BLaER1 (cell line): ENCODE measurements around the gene MYG1.

Experiments used
- H3K27ac ChIP-seq: shearing (Covaris generic); formaldehyde crosslinking; 2 replicates; pipeline ENCODE4 v1.8.1; 2022
- H3K27me3 ChIP-seq: shearing (Covaris generic); formaldehyde crosslinking; 2 replicates; pipeline ENCODE4 v1.8.1; 2022
- H3K36me3 ChIP-seq: shearing (Covaris generic); formaldehyde crosslinking; 2 replicates; pipeline ENCODE4 v1.8.1; 2022
- H3K4me1 ChIP-seq: shearing (Covaris generic); formaldehyde crosslinking; 2 replicates; pipeline ENCODE4 v1.8.1; 2022
- H3K4me2 ChIP-seq: shearing (Covaris generic); formaldehyde crosslinking; 2 replicates; pipeline ENCODE4 v1.8.1; 2022
- H3K4me3 ChIP-seq: shearing (Covaris generic); formaldehyde crosslinking; 2 replicates; pipeline ENCODE4 v1.8.1; 2022
- H3K9ac ChIP-seq: shearing (Covaris generic); formaldehyde crosslinking; 2 replicates; pipeline ENCODE4 v1.8.1; 2022
- H3K9me3 ChIP-seq: shearing (Covaris generic); formaldehyde crosslinking; 2 replicates; pipeline ENCODE4 v1.8.1; 2022
- H4K20me1 ChIP-seq: shearing (Covaris generic); formaldehyde crosslinking; 2 replicates; pipeline ENCODE4 v1.8.1; 2022
- Cebpa-rat ChIP-seq: shearing (Covaris generic); IDR thresholded peaks from 2 replicates; pipeline ENCODE4 v1.8.1; 2022

MYG1 gene

GRCh38 chr12:53299101-53299453, 418 bp upstream of the MYG1 start:
- no peak overlapping the region for H3K27ac ChIP-seq
- peaks cover 4% of the 10 kb centered on the region; the same call in 1 of the 2 replicates for H4K20me1 ChIP-seq
- H3K36me3 ChIP-seq, result peaks cover 51% of the 10 kb centered on the region
- H3K4me2 ChIP-seq, result peak overlapping the region; percentile 91
- peaks cover 65% of the 10 kb centered on the region for H3K4me1 ChIP-seq
- H3K4me3 ChIP-seq, result peak overlapping the region; percentile 85
- no peaks in the 10 kb centered on the region for H3K9me3 ChIP-seq
- no peak for TF ChIP-seq Cebpa-rat
- H3K27me3 ChIP-seq, result no peaks in the 10 kb centered on the region
- H3K9ac ChIP-seq, result no peak overlapping the region

DNA sequence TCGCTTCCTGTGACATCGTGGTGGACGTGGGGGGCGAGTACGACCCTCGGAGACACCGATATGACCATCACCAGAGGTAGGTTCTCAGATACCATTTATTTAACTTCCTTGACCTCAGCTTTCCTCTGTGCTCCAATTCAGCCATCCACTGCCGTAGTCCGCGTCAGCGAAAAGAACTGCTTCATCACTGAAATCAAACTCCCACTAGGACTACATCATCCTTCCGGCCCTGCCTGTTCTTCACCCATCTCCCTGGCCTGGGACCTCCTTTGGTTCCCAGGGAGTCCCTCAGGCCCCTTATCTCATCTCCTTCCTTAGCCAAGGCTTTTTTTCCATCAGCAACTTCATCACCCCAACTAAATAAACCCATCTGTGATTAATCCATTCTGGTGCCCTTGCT, 692 bp downstream of the MYG1 start:
- Histone ChIP-seq H3K27ac (peak overlapping the region; percentile 50; the same call in 1 of the 2 replicates), H3K4me1 (peaks cover 57% of the 10 kb centered on the region), H4K20me1 (peaks cover 4% of the 10 kb centered on the region; the same call in 1 of the 2 replicates), H3K9ac (peak overlapping the region; percentile 83), H3K27me3 (no peaks in the 10 kb centered on the region), H3K9me3 (no peaks in the 10 kb centered on the region), H3K36me3 (peaks cover 55% of the 10 kb centered on the region), H3K4me3 (peak overlapping the region; percentile 85), H3K4me2 (peak overlapping the region; percentile 91)
- TF ChIP-seq Cebpa-rat, result no peak

- Histone ChIP-seq H4K20me1 (peaks cover 4% of the 10 kb centered on the region; the same call in 1 of the 2 replicates), H3K9ac (no peak overlapping the region), H3K9me3 (no peaks in the 10 kb centered on the region), H3K36me3 (peaks cover 71% of the 10 kb centered on the region), H3K4me1 (peaks cover 41% of the 10 kb centered on the region), H3K4me2 (no peak overlapping the region), H3K27me3 (no peaks in the 10 kb centered on the region), H3K27ac (no peak overlapping the region), H3K4me3 (no peak overlapping the region)
- no peak for TF ChIP-seq Cebpa-rat
Measured at GRCh38 chr12:53302903-53303302, 3.4 kb downstream of the MYG1 start.

DNA sequence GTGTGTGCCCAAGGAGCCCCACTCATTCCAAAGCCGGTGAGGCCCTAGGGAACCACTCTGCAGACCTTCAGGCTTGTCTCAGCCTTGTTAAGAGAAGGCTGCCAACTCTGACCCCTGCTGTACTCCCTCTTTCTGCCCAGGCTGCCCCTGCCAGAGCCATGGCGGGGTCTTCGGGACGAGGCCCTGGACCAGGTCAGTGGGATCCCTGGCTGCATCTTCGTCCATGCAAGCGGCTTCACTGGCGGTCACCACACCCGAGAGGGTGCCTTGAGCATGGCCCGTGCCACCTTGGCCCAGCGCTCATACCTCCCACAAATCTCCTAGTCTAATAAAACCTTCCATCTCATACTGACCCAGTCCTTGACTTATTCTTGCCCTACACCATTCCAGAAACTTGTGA, 7.3 kb downstream of the MYG1 start:
- peaks cover 13% of the 10 kb centered on the region; the same call in 1 of the 2 replicates for H3K4me1 ChIP-seq
- no peaks in the 10 kb centered on the region for H3K27me3 ChIP-seq

DNA sequence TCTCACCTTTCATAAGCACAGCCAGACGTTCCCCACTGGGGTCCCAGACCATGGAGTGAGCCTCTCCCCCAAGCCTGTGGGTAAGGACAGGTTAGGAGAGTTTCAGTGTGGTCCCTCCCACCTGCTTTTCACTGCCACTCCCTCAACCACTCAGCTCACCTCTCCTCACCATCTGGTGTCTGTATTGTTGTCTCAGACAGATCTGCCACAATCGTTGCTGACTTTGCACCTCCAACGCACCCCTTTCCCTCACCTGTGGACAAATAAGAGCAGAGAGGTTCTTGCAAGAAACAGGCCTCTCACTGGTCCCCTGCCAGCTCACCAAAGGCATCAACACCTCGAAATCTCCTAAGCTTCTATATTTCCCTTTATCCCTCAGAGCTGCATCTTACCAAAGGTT, 8.8 kb downstream of the MYG1 start:
- Histone ChIP-seq H3K36me3 (peaks cover 87% of the 10 kb centered on the region), H3K4me1 (no peaks in the 10 kb centered on the region), H3K9me3 (no peaks in the 10 kb centered on the region), H3K27ac (no peak overlapping the region), H3K4me2 (no peak overlapping the region), H3K27me3 (no peaks in the 10 kb centered on the region), H3K9ac (0 out of 2 replicates have a peak overlapping the region, but pooled peaks have one; percentile 1), H4K20me1 (no peaks in the 10 kb centered on the region; the same call in 1 of the 2 replicates), H3K4me3 (no peak overlapping the region)
- no peak for TF ChIP-seq Cebpa-rat

More for the DNA sequence above, 7.3 kb downstream of the MYG1 start:
- Histone ChIP-seq H3K36me3 (peaks cover 92% of the 10 kb centered on the region), H3K27ac (no peak overlapping the region), H3K9me3 (no peaks in the 10 kb centered on the region), H3K4me2 (no peak overlapping the region), H4K20me1 (no peaks in the 10 kb centered on the region; the same call in 1 of the 2 replicates), H3K4me3 (no peak overlapping the region), H3K9ac (no peak overlapping the region)
- no peak for TF ChIP-seq Cebpa-rat

- peaks cover 91% of the 10 kb centered on the region for H3K36me3 ChIP-seq
- no peaks in the 10 kb centered on the region for H3K27me3 ChIP-seq
- no peaks in the 10 kb centered on the region for H3K9me3 ChIP-seq
- H4K20me1 ChIP-seq, result no peaks in the 10 kb centered on the region
- H3K4me1 ChIP-seq, result no peaks in the 10 kb centered on the region
- no peak overlapping the region for H3K9ac ChIP-seq
- H3K4me2 ChIP-seq, result no peak overlapping the region
- TF ChIP-seq Cebpa-rat, result no peak
- H3K27ac ChIP-seq, result no peak overlapping the region
- H3K4me3 ChIP-seq, result no peak overlapping the region
Measured at GRCh38 chr12:53313996-53314395, 14.5 kb downstream of the MYG1 start.

- Histone ChIP-seq H3K4me1 (peaks cover 37% of the 10 kb centered on the region), H3K9me3 (no peaks in the 10 kb centered on the region), H3K9ac (peak overlapping the region; percentile 86), H3K36me3 (peaks cover 44% of the 10 kb centered on the region), H3K4me2 (peak overlapping the region; percentile 94), H4K20me1 (no peaks in the 10 kb centered on the region; the same call in 1 of the 2 replicates), H3K27ac (peak overlapping the region; percentile 88), H3K27me3 (peaks cover 1% of the 10 kb centered on the region; the same call in 1 of the 2 replicates), H3K4me3 (peak overlapping the region; percentile 76)
- no peak for TF ChIP-seq Cebpa-rat
Measured at GRCh38 chr12:53320352-53321195, 21.1 kb downstream of the MYG1 start.

- Histone ChIP-seq H3K36me3 (peaks cover 11% of the 10 kb centered on the region), H3K9me3 (no peaks in the 10 kb centered on the region), H3K4me2 (peak overlapping the region; percentile 97), H3K4me3 (peak overlapping the region; percentile 77), H3K9ac (peak overlapping the region; percentile 85), H3K27ac (peak overlapping the region; percentile 82), H3K27me3 (peaks cover 19% of the 10 kb centered on the region; the same call in 1 of the 2 replicates), H3K4me1 (peaks cover 45% of the 10 kb centered on the region), H4K20me1 (no peaks in the 10 kb centered on the region; the same call in 1 of the 2 replicates)
- no peak for TF ChIP-seq Cebpa-rat
Measured at GRCh38 chr12:53324113-53324778, 24.8 kb downstream of the MYG1 start.

GRCh38 chr12:53324779-53325510, 25.4 kb downstream of the MYG1 start:
- Histone ChIP-seq H3K27ac (peak overlapping the region; percentile 82), H3K27me3 (peaks cover 19% of the 10 kb centered on the region; the same call in 1 of the 2 replicates), H3K4me1 (peaks cover 44% of the 10 kb centered on the region), H3K36me3 (peaks cover 4% of the 10 kb centered on the region), H3K4me2 (peak overlapping the region; percentile 97), H3K4me3 (peak overlapping the region; percentile 77), H4K20me1 (no peaks in the 10 kb centered on the region; the same call in 1 of the 2 replicates), H3K9ac (peak overlapping the region; percentile 85), H3K9me3 (no peaks in the 10 kb centered on the region)
- no peak for TF ChIP-seq Cebpa-rat
